8988T (cell line): ENCODE results near the gene ITLN1.
"Not testable (repeated sequence)": the region's sequence is repeated elsewhere in the genome, so short reads cannot be mapped to it uniquely, and the experiment has no call there.

ENCODE experiments used
- DNase-seq: peaks from one replicate; pipeline ENCODE4 v3.0.0; 2011

The ITLN1 gene

GRCh38 chr1:160882582-160882981 is 2.4 kb downstream of the ITLN1 start:
- DNase-seq, result no peak

GRCh38 chr1:160881264-160881663 is 3.7 kb downstream of the ITLN1 start:
- not testable (repeated sequence) for DNase-seq

- DNase-seq, result no peak
Observed at GRCh38 chr1:160880216-160880615, 4.8 kb downstream of the ITLN1 start.

- no peak for DNase-seq
Observed at GRCh38 chr1:160879056-160879455, 5.9 kb downstream of the ITLN1 start.

- no peak for DNase-seq
Observed at GRCh38 chr1:160877221-160877620, 7.8 kb downstream of the ITLN1 start.

GRCh38 chr1:160876311-160876710 is 8.7 kb downstream of the ITLN1 start:
- no peak for DNase-seq

GRCh38 chr1:160875591-160875990 is 9.4 kb downstream of the ITLN1 start:
- not testable (repeated sequence) for DNase-seq

- DNase-seq, result no peak
Observed at GRCh38 chr1:160874935-160875334, 10.0 kb downstream of the ITLN1 start.

- no peak for DNase-seq
Observed at GRCh38 chr1:160868141-160868540, 16.8 kb downstream of the ITLN1 start.

GRCh38 chr1:160867651-160868050 is 17.3 kb downstream of the ITLN1 start:
- DNase-seq, result not testable (repeated sequence)

GRCh38 chr1:160866695-160867260 is 18.2 kb downstream of the ITLN1 start:
- DNase-seq, result no peak

- DNase-seq, result no peak
Observed at GRCh38 chr1:160866001-160866694, 18.8 kb downstream of the ITLN1 start.

GRCh38 chr1:160865337-160865736 is 19.6 kb downstream of the ITLN1 start:
- DNase-seq, result no peak

GRCh38 chr1:160864173-160864572 is 20.8 kb downstream of the ITLN1 start:
- DNase-seq, result no peak

- DNase-seq, result no peak
Observed at GRCh38 chr1:160863774-160864131, 21.2 kb downstream of the ITLN1 start.

- no peak for DNase-seq
Observed at GRCh38 chr1:160863061-160863773, 21.8 kb downstream of the ITLN1 start.

GRCh38 chr1:160862203-160863060 is 22.5 kb downstream of the ITLN1 start, which contains the start of gene CD244:
Gene CD244 (minus strand): TSS chr1:160862887. CDS start chr1:160862677, 210 bp downstream.
- no peak for DNase-seq

GRCh38 chr1:160860840-160861505 is 24.0 kb downstream of the ITLN1 start:
- no peak for DNase-seq

- DNase-seq, result no peak
Observed at GRCh38 chr1:160859166-160859565, 25.8 kb downstream of the ITLN1 start.

- DNase-seq, result no peak
Observed at GRCh38 chr1:160858507-160858906, 26.5 kb downstream of the ITLN1 start.

GRCh38 chr1:160858097-160858496 is 26.9 kb downstream of the ITLN1 start:
- DNase-seq, result no peak

- no peak for DNase-seq
Observed at GRCh38 chr1:160855181-160855981, 29.6 kb downstream of the ITLN1 start.
